DMS114 treated with DMSO at 0.1 percent for 48 hours (cell line): ENCODE data around the gene TM7SF3.
A peak's percentile ranks its signal among the peaks of the same experiment; 100 is the strongest.
"Not testable (repeated sequence)": the region's sequence is repeated elsewhere in the genome, so short reads cannot be mapped to it uniquely, and the experiment has no call there.

Source experiments
- DNase-seq: peaks from one replicate; lab custom pipeline; 2025; ENCODE audit not compliant: unreplicated experiment; lab: John Stamatoyannopoulos, UW

The TM7SF3 gene

GRCh38 chr12:26987634-26988424, 26.4 kb downstream of the TM7SF3 start:
- no peak for DNase-seq

- DNase-seq: no peak
Observed at GRCh38 chr12:26982866-26983265, 31.3 kb downstream of the TM7SF3 start.

DNA sequence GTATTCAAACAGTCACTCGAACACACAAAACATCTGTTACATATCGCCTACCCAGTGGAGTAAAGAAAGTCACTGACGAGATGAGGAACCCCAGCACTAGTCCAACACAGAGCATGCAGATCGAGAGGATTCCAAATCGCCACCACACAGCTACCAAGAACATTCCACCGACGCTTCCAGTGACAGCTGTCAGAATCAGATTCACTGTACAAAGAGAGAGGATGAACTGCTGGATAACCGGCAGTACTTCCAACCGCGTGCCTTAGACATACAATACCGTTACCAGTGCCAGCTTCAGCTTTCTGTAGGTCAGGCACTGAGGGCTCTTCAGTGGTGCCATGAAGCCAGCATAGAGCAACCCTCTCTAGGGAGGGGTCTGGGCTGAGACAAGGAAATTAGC, 34.5 kb downstream of the TM7SF3 start:
- DNase-seq: no peak

DNA sequence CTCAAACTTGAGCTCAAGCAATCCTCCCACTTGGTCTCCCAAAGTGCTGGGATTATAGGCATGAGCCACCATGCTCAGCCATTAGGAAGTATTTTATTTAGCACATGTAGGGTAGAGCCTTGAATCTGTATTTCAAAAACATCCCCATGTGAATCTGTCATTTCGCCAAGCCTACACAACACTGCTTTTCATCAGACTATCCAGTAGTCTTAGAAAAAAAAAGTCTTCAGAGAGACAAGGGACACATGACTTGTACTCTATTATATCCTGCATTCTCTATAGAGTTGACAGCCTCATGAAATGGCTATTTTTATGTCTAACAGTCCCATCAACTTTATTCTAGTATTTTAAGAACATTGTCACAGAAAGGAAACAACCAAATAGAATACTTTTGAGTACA, 35.4 kb downstream of the TM7SF3 start:
- DNase-seq: no peak

DNA sequence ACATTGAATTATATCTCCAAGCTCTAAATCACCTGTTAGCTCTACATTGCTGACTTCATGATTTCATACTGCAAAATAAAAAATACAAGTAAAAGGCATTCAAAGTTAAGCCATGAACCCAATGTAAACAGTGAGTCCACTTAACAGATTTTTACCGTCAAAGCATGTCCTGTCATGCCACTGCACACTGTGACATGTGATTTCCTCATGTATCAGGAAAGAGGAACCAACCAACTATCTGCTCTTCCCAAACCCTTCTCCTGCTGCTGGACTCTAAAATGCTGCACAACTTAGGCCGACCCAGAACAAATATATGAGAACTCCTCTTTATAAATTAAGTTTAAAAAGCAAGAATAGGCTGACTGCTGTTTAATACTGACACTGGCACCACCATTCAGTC, 37.5 kb downstream of the TM7SF3 start:
- DNase-seq: no peak

DNA sequence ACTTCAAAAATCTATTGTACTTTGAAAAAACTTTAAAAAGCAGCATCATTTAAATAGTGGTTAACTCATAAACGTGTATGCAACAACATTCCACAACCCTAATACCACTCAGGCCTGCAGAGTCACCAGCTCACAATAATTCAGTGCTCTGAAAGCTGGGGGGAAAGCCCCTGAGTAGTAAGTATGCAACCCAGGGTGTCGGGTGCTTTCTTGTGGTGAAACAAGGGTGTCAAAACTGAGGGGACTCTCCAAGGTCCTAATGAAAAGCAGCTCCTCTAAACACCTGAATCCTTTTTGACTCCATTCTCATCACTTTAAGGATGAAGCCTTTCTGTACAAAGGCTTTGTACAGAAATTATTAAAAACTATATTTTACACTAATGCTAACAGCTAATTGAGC, 42.2 kb downstream of the TM7SF3 start:
- no peak for DNase-seq

DNA sequence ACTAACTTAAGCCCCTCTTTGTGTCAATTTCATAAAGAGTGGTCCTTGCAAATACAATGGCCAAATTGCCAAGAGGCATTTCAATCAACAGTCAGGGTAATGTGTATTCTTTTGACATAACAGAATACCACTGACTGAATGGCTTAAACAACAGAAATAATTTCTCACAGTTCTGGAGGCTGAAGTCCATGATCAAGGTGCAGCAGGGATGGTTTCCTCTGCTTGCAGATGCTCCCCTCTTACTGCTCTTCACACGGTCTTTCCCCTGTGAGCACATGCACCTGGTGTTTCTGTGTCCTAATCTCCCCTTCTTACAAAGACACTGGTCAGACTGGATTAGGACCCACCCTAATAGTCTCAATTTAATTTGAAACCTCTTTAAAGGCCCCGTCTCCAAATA, 44.0 kb downstream of the TM7SF3 start:
- no peak for DNase-seq

DNA sequence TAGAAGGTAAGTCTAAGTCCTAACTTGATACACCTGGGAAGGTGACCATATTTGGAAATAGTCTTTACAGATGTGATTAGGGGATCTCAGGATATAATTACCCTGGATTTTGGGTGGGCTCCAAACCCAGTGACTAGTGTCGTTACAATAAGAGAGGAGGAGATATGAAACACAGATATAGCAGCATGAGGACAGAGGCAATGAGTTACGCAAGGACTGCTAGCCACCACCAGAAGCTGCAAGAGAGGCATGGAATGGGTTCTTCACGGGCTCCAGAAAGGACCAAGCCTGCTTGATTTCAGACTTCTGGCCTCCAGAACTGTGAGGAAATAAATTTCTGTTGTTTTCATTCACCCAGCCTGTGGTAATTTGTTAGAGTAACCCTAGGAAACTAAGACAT, 47.3 kb downstream of the TM7SF3 start:
- no peak for DNase-seq

DNA sequence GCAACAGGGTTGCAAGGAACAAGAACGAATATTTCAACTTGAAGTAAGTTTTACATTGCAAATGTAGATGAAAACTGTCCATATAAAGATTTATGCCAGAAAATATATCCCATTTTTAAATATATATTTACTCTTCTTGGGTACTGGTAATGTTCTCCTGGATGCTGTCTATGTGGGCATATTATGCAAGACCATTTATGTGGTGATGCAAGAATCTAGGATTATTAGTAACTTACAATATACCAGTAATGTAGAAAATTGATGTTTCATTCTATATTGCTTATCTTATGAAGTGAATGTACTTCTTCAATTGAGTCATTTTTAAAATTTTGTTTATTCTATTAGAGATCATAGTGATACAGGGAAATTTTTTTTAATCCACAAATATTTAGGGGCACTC, 50.8 kb downstream of the TM7SF3 start:
- no peak for DNase-seq

- DNase-seq: no peak
Observed at GRCh38 chr12:26961803-26962202, 52.4 kb downstream of the TM7SF3 start.

DNA sequence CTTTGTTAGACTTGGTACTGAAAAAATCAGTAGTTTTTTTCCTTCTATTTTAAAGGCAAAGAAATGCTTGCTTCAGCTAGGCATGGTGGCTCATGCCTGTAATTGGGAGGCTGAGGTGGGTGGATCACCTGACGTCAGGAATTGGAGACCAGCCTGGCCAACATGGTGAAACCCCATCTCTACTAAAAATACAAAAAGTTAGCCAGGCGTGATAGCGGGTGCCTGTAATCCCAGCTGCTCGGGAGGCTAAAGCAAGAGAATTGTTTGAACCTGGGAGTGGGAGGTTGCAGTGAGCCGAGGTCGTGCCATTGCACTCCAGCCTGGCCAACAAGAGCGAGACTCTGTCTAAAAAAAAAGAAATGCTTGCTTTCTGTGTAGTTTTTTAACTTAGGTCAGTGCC, 52.8 kb downstream of the TM7SF3 start:
- DNase-seq: not testable (repeated sequence)

DNA sequence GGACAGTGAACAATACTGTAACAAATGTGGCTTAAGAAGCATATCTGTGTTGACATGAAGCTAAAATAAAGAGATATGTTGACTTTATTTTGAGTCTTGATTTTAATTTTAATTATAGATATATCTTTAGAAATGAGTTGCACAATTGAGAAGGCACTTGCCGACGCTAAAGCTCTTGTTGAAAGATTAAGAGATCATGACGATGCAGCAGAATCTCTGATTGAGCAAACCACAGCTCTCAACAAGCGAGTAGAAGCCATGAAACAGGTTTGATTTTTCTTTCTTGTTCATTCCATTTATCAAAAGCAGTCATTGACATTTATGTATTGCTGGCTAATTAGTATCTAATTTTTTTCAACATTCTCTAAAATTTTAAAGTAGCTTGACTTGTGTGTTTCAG, 60.2 kb downstream of the TM7SF3 start:
- DNase-seq: no peak

DNA sequence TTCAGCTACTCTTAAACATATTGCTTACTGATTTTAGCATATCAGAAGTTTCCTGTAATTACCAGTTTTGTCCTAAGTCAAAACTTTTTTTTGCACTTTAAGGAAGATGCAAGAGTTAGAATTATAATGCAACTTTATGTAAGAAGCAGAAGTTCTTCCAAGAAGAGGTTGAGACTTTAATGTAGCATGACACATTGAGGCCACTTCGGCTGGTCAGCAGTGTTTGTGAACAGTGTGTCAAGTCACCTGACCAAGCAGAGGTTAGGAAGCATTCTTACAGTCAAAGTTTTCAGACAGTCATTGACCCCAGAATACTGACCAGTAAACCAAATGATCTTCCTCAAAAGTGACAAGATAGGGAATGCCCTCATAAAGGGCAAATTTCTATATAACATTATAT, 60.7 kb downstream of the TM7SF3 start:
- no peak for DNase-seq

DNA sequence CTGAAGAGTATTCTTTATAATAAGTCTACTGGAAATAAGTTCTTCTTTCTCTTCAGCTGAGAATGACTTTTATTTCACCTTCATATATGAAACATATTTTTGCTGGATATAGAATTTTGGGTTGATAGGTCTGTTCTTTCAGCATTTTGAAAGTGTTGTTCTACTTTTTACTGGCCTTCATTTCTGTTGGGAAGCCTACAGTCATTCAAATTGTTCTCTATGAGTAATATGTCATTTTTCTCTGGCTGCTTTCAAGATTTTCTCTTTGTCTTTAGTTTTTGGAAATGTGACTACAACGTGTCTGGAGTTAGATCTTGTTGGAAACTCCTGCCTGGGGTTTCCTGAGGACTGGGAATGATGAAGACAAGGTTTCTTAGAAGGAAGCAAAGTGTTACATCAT, 65.9 kb downstream of the TM7SF3 start:
- no peak for DNase-seq

DNA sequence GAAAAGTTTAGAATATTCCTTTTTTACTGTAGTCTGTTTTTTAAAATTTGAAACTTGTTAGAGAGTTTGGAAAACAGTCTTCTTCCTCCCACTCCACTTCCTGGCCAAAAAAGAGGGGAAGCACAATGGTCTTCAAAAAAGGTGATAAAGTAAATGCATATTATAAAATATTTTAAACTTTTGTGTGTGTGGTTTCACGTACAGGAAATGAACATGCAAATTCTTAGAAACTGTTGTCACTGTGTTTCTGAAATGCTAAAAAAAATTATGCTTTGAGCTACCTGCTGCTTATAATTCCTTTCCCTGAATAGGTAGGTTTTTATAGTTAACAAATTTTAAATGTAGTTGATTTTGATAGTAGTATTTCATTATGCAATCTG, 73.0 kb downstream of the TM7SF3 start:
- no peak for DNase-seq

- no peak for DNase-seq
Observed at GRCh38 chr12:26940516-26941214, 73.5 kb downstream of the TM7SF3 start.

DNA sequence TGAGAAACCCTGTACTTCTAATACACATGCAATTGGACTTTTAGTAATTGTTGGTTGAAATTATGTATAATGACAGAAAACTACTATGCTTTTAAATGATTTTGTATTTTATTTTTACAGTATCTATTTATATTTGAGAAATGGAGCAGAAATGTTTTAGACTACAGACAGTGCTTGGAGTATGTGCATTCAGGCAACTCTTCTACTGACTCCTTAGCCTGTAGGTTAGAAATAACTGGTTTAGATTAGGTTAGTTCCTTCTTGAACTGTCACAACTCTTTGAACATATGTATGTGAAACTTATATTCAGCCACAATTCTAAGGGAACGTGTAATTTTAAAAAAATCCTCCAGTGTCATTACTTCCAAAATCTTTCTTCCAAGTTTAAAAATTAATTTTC, 74.2 kb downstream of the TM7SF3 start:
- DNase-seq: no peak

- no peak for DNase-seq
Observed at GRCh38 chr12:26939192-26939832, 74.9 kb downstream of the TM7SF3 start.

GRCh38 chr12:26938701-26939062, 75.5 kb downstream of the TM7SF3 start:
- no peak for DNase-seq

GRCh38 chr12:26937863-26938700, 76.1 kb downstream of the TM7SF3 start, which contains the start of the genes FGFR1OP2 and INTS13:
Gene FGFR1OP2 (plus strand): TSS chr12:26938470. CDS start chr12:26954159, 15,689 bp downstream.
Gene INTS13 (minus strand): TSS chr12:26937981. CDS start chr12:26936803, 1,178 bp downstream.
- DNase-seq: peak; percentile 97

- no peak for DNase-seq
Observed at GRCh38 chr12:26937443-26937862, 76.7 kb downstream of the TM7SF3 start.
